Immature natural killer cell (primary cell): Measurements from ENCODE around the gene ALPG. TPM values are rescaled to one million over a fixed set of nuclear protein-coding genes. Genes with fewer than 3 reads are reported as not detected.
"Not testable (repeated sequence)": the region's sequence is repeated elsewhere in the genome, so short reads cannot be mapped to it uniquely, and the experiment has no call there.

Experiments used
- DNase-seq, 3 donors: peaks; one replicate each; pipeline ENCODE4 v3.0.0; 2022; ENCODE audit warnings: mixed read lengths in 1 of 3
- H3K27ac Mint-ChIP-seq, 6 donors: one replicate each; pipeline ENCODE4 v1.8.0; 2020; ENCODE audit warnings: mixed read lengths in 6 of 6, mild to moderate bottlenecking in 5 of 6, inconsistent platforms in 4 of 6, moderate library complexity in 3 of 6
- H3K27me3 Mint-ChIP-seq, 3 donors: one replicate each; pipeline ENCODE4 v1.8.0; 2020 to 2021; ENCODE audit warnings: low read depth in 3 of 3, mild to moderate bottlenecking in 3 of 3, mixed read lengths in 3 of 3, moderate library complexity in 3 of 3, inconsistent platforms in 1 of 3
- H3K36me3 Mint-ChIP-seq, 3 donors: one replicate each; pipeline ENCODE4 v1.8.0; 2020; ENCODE audit warnings: mixed read lengths in 3 of 3, inconsistent platforms in 2 of 3, mild to moderate bottlenecking in 2 of 3
- H3K4me1 Mint-ChIP-seq, 2 donors: one replicate each; pipeline ENCODE4 v1.8.0; 2020; ENCODE audit warnings: inconsistent platforms in 2 of 2, mild to moderate bottlenecking in 2 of 2, mixed read lengths in 2 of 2, moderate library complexity in 1 of 2
- H3K4me3 Mint-ChIP-seq, 5 donors: one replicate each; pipeline ENCODE4 v1.8.0; 2020; ENCODE audit warnings: mild to moderate bottlenecking in 5 of 5, mixed read lengths in 5 of 5, inconsistent platforms in 3 of 5, moderate library complexity in 3 of 5
- H3K9me3 Mint-ChIP-seq, 6 donors: one replicate each; pipeline ENCODE4 v1.8.0; 2020; ENCODE audit warnings: mild to moderate bottlenecking in 6 of 6, mixed read lengths in 6 of 6, inconsistent platforms in 4 of 6, moderate library complexity in 3 of 6
- polyA plus RNA-seq, 3 donors: library from polyadenylated mRNA; unstranded; fragments of 300-500 nt; fragmentation: Illumina TruSeq; gene quantifications; one replicate each; pipeline ENCODE4 v1.2.3, GENCODE V29; 2021

The ALPG gene
- polyA plus RNA-seq, 3 donors from 2014 or later: not detected

GRCh38 chr2:232369126-232369951 lies 37.3 kb upstream of the ALPG start:
- no peaks in the 10 kb centered on the region for H3K9me3 Mint-ChIP-seq
- no peaks in the 10 kb centered on the region for H3K36me3 Mint-ChIP-seq
- peaks cover 1 to 5% of the 10 kb centered on the region in 2 donors for H3K4me1 Mint-ChIP-seq
- H3K4me3 Mint-ChIP-seq: no peak overlapping the region
- no peak overlapping the region for H3K27ac Mint-ChIP-seq
- no peak for DNase-seq
- H3K27me3 Mint-ChIP-seq: peaks cover 0 to 3% (median 2%) of the 10 kb centered on the region in 3 donors

GRCh38 chr2:232370007-232370406 lies 36.6 kb upstream of the ALPG start:
- not testable (repeated sequence) for H3K4me1 Mint-ChIP-seq, H3K27me3 Mint-ChIP-seq, H3K27ac Mint-ChIP-seq, H3K4me3 Mint-ChIP-seq, H3K9me3 Mint-ChIP-seq, H3K36me3 Mint-ChIP-seq, DNase-seq

- peaks cover 0 to 4% (median 3%) of the 10 kb centered on the region in 3 donors for H3K27me3 Mint-ChIP-seq
- DNase-seq: no peak
- H3K4me3 Mint-ChIP-seq: no peak overlapping the region
- no peaks in the 10 kb centered on the region for H3K36me3 Mint-ChIP-seq
- H3K27ac Mint-ChIP-seq: no peak overlapping the region
- H3K9me3 Mint-ChIP-seq: no peaks in the 10 kb centered on the region
- no peaks in the 10 kb centered on the region for H3K4me1 Mint-ChIP-seq
Measured at GRCh38 chr2:232372231-232373208, 34.1 kb upstream of the ALPG start.

- peaks cover 0 to 4% (median 3%) of the 10 kb centered on the region in 3 donors for H3K27me3 Mint-ChIP-seq
- H3K27ac Mint-ChIP-seq: no peak overlapping the region
- no peaks in the 10 kb centered on the region for H3K9me3 Mint-ChIP-seq
- no peak for DNase-seq
- H3K36me3 Mint-ChIP-seq: no peaks in the 10 kb centered on the region
- H3K4me1 Mint-ChIP-seq: no peaks in the 10 kb centered on the region
- H3K4me3 Mint-ChIP-seq: no peak overlapping the region
Measured at GRCh38 chr2:232374356-232374755, 32.3 kb upstream of the ALPG start.

- H3K9me3 Mint-ChIP-seq: no peaks in the 10 kb centered on the region
- H3K4me3 Mint-ChIP-seq: no peak overlapping the region
- peaks cover 0 to 3% (median 2%) of the 10 kb centered on the region in 3 donors for H3K27me3 Mint-ChIP-seq
- H3K27ac Mint-ChIP-seq: no peak overlapping the region
- DNase-seq: no peak
- no peaks in the 10 kb centered on the region for H3K36me3 Mint-ChIP-seq
- no peaks in the 10 kb centered on the region for H3K4me1 Mint-ChIP-seq
Measured at GRCh38 chr2:232375164-232375563, 31.5 kb upstream of the ALPG start.

DNA sequence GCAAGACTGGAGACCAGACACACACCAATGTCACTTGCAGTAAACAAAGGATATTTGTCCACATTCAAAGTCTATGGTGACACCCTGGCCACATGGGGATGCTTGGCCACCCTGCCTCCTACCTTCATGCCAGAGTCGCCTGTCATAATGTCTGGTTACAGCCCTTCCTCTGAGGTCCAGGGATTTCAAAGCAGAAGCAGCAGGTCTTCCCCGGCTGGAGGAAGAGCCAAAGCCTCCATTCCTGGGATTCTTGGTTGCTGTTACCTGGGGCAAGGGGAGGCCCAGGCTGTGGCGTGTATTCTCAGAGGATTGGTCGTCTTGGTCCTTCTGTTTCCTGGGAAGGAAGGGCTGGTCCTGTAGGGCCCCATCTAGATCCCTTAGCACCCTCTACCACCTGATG lies 30.4 kb upstream of the ALPG start:
- Mint-ChIP-seq H3K27me3 (peaks cover 0 to 5% (median 2%) of the 10 kb centered on the region in 3 donors), H3K4me3 (no peak overlapping the region), H3K27ac (no peak overlapping the region), H3K9me3 (no peaks in the 10 kb centered on the region), H3K36me3 (no peaks in the 10 kb centered on the region), H3K4me1 (no peaks in the 10 kb centered on the region)
- DNase-seq: no peak

- no peak for DNase-seq
- H3K9me3 Mint-ChIP-seq: no peaks in the 10 kb centered on the region
- no peaks in the 10 kb centered on the region for H3K36me3 Mint-ChIP-seq
- H3K27ac Mint-ChIP-seq: no peak overlapping the region
- H3K4me1 Mint-ChIP-seq: no peaks in the 10 kb centered on the region
- H3K4me3 Mint-ChIP-seq: no peak overlapping the region
- peaks cover 1 to 5% (median 2%) of the 10 kb centered on the region in 3 donors for H3K27me3 Mint-ChIP-seq
Measured at GRCh38 chr2:232376713-232377112, 29.9 kb upstream of the ALPG start.

DNA sequence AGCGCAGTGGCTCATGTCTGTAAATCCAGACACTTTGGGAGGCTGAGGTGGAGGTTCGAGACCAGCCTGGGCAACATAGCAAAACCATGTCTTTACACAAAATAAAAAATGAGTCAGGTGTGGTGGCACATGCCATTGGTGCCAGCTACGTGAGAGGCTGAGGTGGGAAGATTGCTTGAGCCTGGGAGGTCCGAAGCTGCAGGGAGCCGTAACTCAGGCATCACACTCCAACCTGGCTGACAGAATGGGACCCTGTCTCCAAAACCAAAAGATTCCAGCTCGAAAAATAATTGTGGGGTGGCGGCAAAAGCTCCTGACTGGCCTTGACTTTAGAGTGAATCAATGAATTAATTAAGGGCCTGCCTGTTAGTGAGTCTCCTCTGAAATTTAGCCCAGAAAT lies 29.3 kb upstream of the ALPG start:
- no peak for DNase-seq
- H3K27ac Mint-ChIP-seq: no peak overlapping the region
- no peaks in the 10 kb centered on the region for H3K36me3 Mint-ChIP-seq
- H3K4me3 Mint-ChIP-seq: no peak overlapping the region
- H3K9me3 Mint-ChIP-seq: no peaks in the 10 kb centered on the region
- no peaks in the 10 kb centered on the region for H3K4me1 Mint-ChIP-seq
- peaks cover 2 to 5% (median 2%) of the 10 kb centered on the region in 3 donors for H3K27me3 Mint-ChIP-seq

- Mint-ChIP-seq H3K27me3 (peaks cover 2 to 5% (median 5%) of the 10 kb centered on the region in 3 donors), H3K4me1 (no peaks in the 10 kb centered on the region), H3K4me3 (no peak overlapping the region), H3K9me3 (no peaks in the 10 kb centered on the region), H3K27ac (no peak overlapping the region), H3K36me3 (no peaks in the 10 kb centered on the region)
- DNase-seq: no peak
Measured at GRCh38 chr2:232377841-232378734, 28.6 kb upstream of the ALPG start.

- not testable (repeated sequence) for H3K4me3 Mint-ChIP-seq, H3K27ac Mint-ChIP-seq, DNase-seq, H3K9me3 Mint-ChIP-seq, H3K4me1 Mint-ChIP-seq, H3K27me3 Mint-ChIP-seq, H3K36me3 Mint-ChIP-seq
Measured at GRCh38 chr2:232378735-232379151, 27.9 kb upstream of the ALPG start, which contains the start of gene ALPP. Gene ALPP (plus strand): TSS chr2:232378751. CDS start chr2:232378803, 52 bp downstream.

- not testable (repeated sequence) for H3K4me1 Mint-ChIP-seq, H3K4me3 Mint-ChIP-seq, H3K36me3 Mint-ChIP-seq, DNase-seq, H3K27me3 Mint-ChIP-seq, H3K9me3 Mint-ChIP-seq, H3K27ac Mint-ChIP-seq
Measured at GRCh38 chr2:232379610-232380590, 26.7 kb upstream of the ALPG start.

GRCh38 chr2:232381204-232382031 lies 25.2 kb upstream of the ALPG start:
- DNase-seq, H3K27ac Mint-ChIP-seq, H3K27me3 Mint-ChIP-seq, H3K36me3 Mint-ChIP-seq, H3K4me3 Mint-ChIP-seq, H3K4me1 Mint-ChIP-seq, H3K9me3 Mint-ChIP-seq: not testable (repeated sequence)
